K562 (cell line): ENCODE measurements around the gene GRK1. TPM values are rescaled to one million over a fixed set of nuclear protein-coding genes. Genes with fewer than 3 reads are reported as not detected.

Experiments used
- CREM ChIP-seq: IDR thresholded peaks from 2 replicates; pipeline ENCODE4 v1.6.1; 2014; ENCODE audit warnings: antibody characterized with exemption, low read depth
- CSDE1 ChIP-seq, 2 experiments: fragments of 450-650 bp; IDR thresholded peaks; 2 replicates each; pipeline ENCODE4 v1.6.1; 2016; ENCODE audit warnings: mild to moderate bottlenecking in 1 of 2
- ELF4 ChIP-seq: fragments of 450-650 bp; formaldehyde crosslinking; IDR thresholded peaks from 2 replicates; pipeline ENCODE4 v1.4.0; 2022; ENCODE audit warnings: missing genetic modification characterization
- EWSR1 ChIP-seq: fragments of 450-650 bp; IDR thresholded peaks from 2 replicates; pipeline ENCODE4 v1.6.1; 2018; ENCODE audit warnings: borderline replicate concordance, mild to moderate bottlenecking, low read depth, moderate library complexity; ENCODE audit not compliant: partially characterized antibody
- MCM3 ChIP-seq: fragments of 450-650 bp; IDR thresholded peaks from 2 replicates; pipeline ENCODE4 v1.6.1; 2016
- SMARCE1 ChIP-seq: fragments of 450-650 bp; IDR thresholded peaks from 2 replicates; pipeline ENCODE4 v1.7.1; 2016; ENCODE audit warnings: mild to moderate bottlenecking
- ZEB2 ChIP-seq: fragments of 450-650 bp; IDR thresholded peaks from 2 replicates; pipeline ENCODE4 v1.6.1; 2016
- polyA plus RNA-seq, 8 experiments: library from polyadenylated mRNA; depleted of rRNA in 4 of 8; stranded (reverse) in 5 of 8; unstranded in 3 of 8; fragments of >200 nt; fragmentation: Nextera tagmentation in 2 of 8; fragmentation: Illumina TruSeq in 1 of 8; extraction: Ambion mirVana in 2 of 8; extraction: Trizol in 1 of 8; gene quantifications; 2 replicates each; pipeline versions ENCODE4 v1.2.1 to v1.2.3, GENCODE V29; 2011 to 2014; ENCODE audit warnings: inconsistent platforms in 1 of 8, missing spikeins in 1 of 8
- total RNA-seq, 7 experiments: library from RNA; depleted of rRNA in 6 of 7; stranded (reverse); fragments of >200 nt in 6 of 7; fragmentation: Illumina TruSeq in 2 of 7; extraction: Trizol in 2 of 7; gene quantifications; 2 replicates each; pipeline versions ENCODE4 v1.2.1 to v1.2.3, GENCODE V29; 2011 to 2021; ENCODE audit warnings: low replicate concordance in 1 of 7
- TF ChIP-seq, protein P1 (sequence below): fragments of 250-450 bp; sonication (Bioruptor Pico); IDR thresholded peaks from 2 replicates; pipeline ENCODE4 v1.4.0; 2020; ENCODE audit warnings: mild to moderate bottlenecking, moderate library complexity
- TF ChIP-seq, protein P2 (sequence below): fragments of 250-450 bp; sonication (Bioruptor Pico); IDR thresholded peaks from 2 replicates; pipeline ENCODE4 v1.4.0; 2020

Gene GRK1
- total and polyA plus RNA-seq, 9 of the 15 experiments (the other 6 are each of a cell fraction or from before 2014, with no cell fraction given) = 0.09 TPM; not detected in 8

DNA sequence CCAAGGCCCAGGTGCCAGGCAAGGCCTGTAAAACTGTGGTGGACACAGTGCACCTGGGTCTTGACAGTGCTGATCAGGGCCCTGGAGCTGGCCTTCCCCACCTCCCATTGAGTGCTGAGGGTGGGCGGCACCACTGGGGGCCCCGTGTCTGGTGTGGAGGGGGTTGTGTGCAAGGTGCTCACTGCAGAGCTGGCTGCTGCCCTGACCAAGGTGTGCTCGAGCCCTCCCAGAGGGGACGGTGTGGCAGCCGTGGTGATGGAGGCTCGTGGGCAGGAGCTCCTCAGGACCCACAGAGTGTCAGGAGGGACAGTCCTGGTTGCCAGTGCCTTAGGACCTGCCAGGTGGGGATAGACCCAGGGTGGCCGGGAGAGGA lies 32.0 kb upstream of the GRK1 start (continued):
- TF ChIP-seq, protein P1, sequence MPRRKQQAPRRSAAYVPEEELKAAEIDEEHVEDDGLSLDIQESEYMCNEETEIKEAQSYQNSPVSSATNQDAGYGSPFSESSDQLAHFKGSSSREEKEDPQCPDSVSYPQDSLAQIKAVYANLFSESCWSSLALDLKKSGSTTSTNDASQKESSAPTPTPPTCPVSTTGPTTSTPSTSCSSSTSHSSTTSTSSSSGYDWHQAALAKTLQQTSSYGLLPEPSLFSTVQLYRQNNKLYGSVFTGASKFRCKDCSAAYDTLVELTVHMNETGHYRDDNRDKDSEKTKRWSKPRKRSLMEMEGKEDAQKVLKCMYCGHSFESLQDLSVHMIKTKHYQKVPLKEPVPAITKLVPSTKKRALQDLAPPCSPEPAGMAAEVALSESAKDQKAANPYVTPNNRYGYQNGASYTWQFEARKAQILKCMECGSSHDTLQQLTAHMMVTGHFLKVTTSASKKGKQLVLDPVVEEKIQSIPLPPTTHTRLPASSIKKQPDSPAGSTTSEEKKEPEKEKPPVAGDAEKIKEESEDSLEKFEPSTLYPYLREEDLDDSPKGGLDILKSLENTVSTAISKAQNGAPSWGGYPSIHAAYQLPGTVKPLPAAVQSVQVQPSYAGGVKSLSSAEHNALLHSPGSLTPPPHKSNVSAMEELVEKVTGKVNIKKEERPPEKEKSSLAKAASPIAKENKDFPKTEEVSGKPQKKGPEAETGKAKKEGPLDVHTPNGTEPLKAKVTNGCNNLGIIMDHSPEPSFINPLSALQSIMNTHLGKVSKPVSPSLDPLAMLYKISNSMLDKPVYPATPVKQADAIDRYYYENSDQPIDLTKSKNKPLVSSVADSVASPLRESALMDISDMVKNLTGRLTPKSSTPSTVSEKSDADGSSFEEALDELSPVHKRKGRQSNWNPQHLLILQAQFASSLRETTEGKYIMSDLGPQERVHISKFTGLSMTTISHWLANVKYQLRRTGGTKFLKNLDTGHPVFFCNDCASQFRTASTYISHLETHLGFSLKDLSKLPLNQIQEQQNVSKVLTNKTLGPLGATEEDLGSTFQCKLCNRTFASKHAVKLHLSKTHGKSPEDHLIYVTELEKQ (CRISPR knock-in tag) = no peak
- TF ChIP-seq MCM3 (no peak), SMARCE1 (no peak), ZEB2 (no peak), EWSR1 (no peak), ELF4 (no peak), CSDE1 (IDR thresholded peaks at IDR 0.05) (no peak), CREM (no peak)
- TF ChIP-seq, protein P2, sequence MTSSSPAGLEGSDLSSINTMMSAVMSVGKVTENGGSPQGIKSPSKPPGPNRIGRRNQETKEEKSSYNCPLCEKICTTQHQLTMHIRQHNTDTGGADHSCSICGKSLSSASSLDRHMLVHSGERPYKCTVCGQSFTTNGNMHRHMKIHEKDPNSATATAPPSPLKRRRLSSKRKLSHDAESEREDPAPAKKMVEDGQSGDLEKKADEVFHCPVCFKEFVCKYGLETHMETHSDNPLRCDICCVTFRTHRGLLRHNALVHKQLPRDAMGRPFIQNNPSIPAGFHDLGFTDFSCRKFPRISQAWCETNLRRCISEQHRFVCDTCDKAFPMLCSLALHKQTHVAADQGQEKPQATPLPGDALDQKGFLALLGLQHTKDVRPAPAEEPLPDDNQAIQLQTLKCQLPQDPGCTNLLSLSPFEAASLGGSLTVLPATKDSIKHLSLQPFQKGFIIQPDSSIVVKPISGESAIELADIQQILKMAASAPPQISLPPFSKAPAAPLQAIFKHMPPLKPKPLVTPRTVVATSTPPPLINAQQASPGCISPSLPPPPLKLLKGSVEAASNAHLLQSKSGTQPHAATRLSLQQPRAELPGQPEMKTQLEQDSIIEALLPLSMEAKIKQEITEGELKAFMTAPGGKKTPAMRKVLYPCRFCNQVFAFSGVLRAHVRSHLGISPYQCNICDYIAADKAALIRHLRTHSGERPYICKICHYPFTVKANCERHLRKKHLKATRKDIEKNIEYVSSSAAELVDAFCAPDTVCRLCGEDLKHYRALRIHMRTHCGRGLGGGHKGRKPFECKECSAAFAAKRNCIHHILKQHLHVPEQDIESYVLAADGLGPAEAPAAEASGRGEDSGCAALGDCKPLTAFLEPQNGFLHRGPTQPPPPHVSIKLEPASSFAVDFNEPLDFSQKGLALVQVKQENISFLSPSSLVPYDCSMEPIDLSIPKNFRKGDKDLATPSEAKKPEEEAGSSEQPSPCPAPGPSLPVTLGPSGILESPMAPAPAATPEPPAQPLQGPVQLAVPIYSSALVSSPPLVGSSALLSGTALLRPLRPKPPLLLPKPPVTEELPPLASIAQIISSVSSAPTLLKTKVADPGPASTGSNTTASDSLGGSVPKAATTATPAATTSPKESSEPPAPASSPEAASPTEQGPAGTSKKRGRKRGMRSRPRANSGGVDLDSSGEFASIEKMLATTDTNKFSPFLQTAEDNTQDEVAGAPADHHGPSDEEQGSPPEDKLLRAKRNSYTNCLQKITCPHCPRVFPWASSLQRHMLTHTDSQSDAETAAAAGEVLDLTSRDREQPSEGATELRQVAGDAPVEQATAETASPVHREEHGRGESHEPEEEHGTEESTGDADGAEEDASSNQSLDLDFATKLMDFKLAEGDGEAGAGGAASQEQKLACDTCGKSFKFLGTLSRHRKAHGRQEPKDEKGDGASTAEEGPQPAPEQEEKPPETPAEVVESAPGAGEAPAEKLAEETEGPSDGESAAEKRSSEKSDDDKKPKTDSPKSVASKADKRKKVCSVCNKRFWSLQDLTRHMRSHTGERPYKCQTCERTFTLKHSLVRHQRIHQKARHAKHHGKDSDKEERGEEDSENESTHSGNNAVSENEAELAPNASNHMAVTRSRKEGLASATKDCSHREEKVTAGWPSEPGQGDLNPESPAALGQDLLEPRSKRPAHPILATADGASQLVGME (CRISPR knock-in tag) = no peak
